NCI-H2107 treated with DMSO at 0.1 percent for 48 hours (cell line): ENCODE data around the gene PCNT.

ENCODE experiments used
- DNase-seq: peaks from one replicate; lab custom pipeline; 2025; ENCODE audit not compliant: unreplicated experiment; lab: John Stamatoyannopoulos, UW

Gene PCNT, protein sequence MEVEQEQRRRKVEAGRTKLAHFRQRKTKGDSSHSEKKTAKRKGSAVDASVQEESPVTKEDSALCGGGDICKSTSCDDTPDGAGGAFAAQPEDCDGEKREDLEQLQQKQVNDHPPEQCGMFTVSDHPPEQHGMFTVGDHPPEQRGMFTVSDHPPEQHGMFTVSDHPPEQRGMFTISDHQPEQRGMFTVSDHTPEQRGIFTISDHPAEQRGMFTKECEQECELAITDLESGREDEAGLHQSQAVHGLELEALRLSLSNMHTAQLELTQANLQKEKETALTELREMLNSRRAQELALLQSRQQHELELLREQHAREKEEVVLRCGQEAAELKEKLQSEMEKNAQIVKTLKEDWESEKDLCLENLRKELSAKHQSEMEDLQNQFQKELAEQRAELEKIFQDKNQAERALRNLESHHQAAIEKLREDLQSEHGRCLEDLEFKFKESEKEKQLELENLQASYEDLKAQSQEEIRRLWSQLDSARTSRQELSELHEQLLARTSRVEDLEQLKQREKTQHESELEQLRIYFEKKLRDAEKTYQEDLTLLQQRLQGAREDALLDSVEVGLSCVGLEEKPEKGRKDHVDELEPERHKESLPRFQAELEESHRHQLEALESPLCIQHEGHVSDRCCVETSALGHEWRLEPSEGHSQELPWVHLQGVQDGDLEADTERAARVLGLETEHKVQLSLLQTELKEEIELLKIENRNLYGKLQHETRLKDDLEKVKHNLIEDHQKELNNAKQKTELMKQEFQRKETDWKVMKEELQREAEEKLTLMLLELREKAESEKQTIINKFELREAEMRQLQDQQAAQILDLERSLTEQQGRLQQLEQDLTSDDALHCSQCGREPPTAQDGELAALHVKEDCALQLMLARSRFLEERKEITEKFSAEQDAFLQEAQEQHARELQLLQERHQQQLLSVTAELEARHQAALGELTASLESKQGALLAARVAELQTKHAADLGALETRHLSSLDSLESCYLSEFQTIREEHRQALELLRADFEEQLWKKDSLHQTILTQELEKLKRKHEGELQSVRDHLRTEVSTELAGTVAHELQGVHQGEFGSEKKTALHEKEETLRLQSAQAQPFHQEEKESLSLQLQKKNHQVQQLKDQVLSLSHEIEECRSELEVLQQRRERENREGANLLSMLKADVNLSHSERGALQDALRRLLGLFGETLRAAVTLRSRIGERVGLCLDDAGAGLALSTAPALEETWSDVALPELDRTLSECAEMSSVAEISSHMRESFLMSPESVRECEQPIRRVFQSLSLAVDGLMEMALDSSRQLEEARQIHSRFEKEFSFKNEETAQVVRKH (N-terminal part only)

DNA sequence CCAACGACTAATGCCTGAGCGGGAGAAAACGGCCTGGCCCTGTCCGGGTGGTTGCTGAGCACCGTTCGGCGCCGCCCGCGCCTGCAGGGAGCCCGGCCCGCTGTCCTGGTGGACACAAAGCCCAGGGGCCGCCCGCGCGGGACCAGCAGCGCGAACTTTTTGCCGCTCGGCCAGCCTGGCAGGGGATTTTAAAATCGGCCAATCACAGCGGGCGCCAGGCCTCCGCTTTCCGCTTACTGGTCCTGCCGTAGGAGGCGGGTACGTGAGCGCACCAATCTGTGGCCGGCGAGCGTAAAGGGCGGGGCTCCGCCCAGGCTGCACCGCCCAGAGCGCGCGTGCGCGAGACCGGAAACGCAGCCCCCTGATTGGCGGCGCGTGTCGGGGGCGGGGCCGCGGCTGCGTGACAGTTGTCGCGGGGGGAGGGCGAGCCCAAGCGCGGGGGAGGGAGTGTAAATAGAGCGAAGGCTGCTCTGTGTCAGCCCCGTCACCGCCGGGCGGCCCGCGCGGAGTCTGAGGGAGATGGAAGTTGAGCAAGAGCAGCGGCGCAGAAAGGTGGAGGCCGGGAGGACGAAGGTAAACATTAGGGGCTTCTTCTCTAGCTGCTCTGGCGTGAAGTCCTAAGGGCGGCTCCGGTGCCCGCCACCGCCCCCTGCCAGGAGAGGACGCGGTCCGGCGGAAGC is at the start of gene PCNT, which contains the start of gene C21orf58:
TSS of gene PCNT (plus strand) at position 447 of the 680 bp plus-strand sequence. CDS start at position 520, 73 bp downstream.
TSS of gene C21orf58 (minus strand) at position 161 of the 680 bp plus-strand sequence. CDS start 1,132 bp downstream, outside the sequence.
- DNase-seq, result peak; percentile 94

DNA sequence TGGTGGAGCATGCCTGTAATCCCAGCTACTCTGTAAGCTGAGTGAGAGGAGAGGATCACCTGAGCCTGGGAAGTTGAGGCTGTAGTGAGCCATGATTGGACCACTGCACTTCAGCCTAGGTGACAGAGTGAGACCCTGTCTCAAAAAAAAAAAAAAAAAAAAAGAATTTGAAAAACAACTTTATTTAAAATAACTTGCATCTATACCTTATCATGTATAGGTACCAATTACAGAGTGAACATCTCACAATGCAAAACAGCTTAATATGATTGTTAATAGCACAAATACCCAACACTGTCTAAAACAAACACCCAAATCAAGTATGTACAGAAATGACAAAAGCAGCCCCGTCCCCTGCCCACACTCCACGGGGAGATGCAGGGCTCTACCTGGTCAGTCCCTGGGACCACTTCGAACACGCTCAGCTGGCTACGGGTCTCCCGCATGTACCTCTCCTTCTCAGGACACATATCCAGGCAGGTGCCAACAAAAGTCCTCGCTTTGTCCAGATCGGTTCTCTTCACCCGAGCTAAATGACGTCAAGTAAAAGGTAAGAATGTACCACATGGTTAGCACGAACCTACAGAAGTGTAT is 49.1 kb upstream of the PCNT start:
- no peak for DNase-seq

DNA sequence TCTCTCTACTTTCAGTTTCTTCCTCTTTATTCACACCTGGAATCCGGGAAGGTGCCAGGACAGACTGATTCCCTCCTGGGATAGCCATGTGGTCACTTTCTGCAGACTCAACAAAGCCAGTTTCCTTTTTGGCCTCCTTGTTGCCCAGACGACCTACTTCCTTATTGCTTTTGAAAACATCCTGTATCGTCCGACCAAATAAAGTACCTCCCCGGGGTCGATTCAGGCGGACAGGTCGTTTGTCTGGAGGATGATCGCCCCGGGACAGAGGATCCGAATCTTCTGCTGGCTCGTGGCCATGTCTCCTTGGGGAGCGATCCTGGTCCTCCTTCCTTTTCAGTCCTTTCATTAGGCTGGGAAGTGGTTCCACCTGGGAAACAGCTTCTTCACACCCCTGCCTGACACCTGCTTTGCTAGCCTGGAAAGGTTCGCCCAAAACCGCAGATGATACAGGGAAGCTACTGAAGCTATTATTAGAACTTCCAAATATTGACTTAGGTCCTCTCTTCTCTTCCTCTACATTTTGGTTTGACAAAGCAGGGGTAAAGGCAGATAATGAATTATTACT is 39.8 kb upstream of the PCNT start:
- DNase-seq, result no peak

DNA sequence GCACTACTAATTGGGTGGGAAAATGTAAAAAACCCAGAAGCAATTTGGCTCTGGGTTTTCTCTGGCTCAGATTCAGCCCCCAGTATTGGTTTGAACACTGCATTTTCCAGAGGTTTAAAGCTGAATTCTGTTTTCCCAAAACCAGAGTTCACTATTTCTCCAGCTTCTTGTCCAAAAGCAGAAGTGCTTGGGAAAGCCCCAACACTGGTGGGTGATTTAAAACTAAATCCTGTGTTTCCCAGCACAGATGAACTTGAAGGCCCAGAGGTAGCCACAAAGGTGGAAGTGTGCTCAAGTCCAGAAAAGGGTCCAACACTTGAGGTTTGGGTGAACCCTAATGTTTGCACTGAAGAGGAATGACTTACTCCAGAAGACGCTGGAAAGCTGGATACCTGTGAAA is 39.2 kb upstream of the PCNT start:
- no peak for DNase-seq

DNA sequence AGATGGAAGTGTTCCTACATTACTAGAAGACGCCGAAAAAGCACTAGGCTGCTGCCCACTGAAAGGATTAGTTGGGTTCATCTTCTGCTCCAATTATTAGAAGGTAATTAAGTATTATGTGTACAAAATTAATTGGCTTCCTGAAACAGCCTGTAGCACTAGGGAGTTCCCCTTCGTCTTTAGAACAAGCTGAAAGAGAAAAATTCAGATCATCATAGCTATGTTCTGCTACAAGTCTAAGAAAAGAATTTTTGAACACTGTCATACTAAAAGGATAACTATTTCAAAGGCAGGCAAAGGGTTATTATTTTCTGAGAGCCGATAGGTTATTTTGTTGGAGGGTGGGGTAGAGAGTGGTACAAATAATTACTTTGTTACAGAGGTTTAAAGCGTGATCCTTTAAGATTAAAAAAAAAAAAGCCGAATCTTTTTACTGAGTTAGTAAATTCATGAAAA is 38.7 kb upstream of the PCNT start, which contains the start of gene MCM3AP:
TSS of gene MCM3AP (minus strand) at position 406 of the 456 bp plus-strand sequence. CDS start at position 81, 325 bp downstream.
- no peak for DNase-seq

DNA sequence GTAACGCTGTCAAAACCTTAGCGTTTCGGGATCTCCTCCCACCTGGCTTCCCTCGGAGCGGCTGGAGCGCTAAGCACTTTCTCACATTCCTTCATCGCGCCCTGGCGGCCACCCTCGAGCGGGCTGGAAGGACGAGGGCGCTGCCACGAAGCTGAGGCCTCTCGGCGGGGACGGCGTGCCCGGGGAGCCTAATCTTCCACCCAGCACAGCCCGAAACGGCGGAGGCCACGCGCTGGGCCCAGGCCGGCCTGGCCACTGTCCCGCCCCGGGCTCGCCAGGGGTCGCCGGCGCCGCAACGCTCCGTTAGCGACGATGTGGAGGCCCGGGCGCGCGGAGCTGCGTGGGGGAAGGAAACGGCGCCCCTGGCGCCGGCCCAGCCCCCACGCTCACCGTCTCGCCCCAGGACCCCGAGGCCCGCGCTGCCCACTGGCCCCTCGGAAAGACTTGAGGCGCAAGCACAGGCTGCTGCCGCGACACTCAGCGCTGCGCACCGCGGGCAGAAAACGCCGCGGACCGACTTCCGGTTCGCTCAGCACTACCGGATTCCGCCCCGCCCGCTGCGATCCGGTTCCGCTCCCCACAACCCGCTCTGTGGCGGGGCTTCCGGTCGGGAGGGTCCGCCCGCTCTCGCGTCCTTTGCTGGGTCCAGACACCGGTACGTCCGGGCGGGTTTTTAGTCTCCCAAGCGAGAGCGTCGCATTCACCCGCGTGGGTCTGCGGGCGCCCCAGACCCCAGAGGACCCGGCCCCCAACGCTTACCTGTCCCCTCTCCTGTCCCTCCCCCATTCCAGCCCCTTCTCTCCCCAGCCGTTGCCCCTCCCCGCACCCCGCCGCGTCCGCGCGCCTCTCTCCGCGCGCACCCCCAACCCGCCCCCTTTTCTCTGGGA is 38.0 kb upstream of the PCNT start, which contains the start of gene YBEY:
TSS of gene YBEY (plus strand) at position 582 of the 887 bp plus-strand sequence. CDS start 572 bp downstream, outside the sequence.
- DNase-seq, result peak; percentile 62

DNA sequence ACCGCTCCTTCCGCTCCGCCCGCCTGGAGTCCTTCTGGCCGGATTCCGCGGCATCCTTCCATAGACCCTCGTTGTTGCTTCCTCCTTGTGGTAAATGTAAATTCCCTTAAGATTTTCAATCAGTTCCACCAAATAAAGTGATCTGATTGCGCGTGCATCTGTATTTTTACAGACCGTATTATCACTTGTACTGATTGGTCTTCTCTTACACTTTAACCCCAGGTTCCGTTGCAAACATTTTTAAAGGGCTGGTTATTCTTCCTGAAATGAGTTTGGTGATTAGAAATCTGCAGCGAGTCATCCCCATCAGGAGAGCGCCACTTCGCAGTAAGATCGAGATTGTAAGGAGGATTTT is 37.3 kb upstream of the PCNT start:
- no peak for DNase-seq

DNA sequence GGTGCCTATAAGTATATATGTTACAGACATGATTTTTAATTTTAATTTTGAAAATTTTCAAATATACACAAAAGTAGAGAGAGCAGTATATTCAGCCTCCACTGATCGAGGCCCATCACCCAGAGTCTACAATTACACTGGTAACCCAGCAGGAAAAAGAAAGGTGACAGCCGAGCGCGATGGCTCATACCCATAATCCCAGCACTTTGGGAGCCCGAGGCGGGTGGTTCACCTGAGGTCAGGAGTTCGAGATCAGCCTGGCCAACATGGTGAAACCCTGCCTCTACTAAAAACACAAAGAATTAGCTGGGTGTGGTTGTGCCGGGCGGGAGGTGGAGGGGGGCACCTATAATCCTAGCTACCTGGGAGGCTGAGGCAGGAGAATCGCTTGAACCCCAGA is 36.4 kb upstream of the PCNT start:
- DNase-seq, result no peak

DNA sequence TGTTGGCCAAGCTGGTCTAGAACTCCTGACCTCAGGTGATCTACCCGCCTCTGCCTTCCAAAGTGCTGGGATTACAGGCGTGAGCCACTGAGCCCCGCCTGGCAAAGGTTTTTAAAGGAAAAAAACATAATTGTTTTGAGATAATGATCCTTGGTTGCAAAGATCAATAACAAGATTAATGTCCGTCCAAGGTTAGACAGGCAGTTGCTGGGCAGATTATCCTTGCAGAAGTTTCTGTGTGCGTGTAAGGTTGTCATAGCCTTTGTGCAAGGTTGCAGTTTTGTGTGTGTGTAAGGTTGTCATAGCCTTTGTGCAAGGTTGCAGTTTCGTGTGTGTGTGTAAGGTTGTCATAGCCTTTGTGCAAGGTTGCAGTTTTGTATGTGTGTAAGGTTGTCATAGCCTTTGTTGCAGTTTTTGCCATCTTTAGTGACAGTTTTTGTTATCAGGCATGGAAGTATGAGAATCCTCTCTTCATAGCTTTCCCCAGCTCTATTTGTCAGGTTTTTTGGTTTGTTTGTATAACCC is 34.2 kb upstream of the PCNT start:
- no peak for DNase-seq

DNA sequence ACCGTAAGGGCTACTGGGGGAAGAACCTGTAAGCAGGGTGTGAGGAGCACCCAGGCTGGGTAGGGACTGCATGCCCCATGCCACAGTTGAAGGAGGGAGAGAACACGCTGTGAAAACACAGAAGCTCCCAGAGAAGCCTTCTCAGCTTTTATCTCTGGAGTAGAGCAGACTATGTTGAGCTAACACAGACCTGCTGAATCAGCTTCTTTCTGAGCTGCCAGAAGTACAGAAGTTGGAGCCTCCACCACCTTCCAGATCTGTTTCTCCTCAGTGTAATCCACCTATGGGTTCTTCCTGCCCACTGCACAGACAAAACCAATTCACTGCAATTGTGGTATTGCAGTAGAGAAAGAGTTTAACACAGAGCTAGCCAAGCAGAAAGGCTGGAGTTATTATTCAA is 32.4 kb upstream of the PCNT start:
- DNase-seq, result no peak

DNA sequence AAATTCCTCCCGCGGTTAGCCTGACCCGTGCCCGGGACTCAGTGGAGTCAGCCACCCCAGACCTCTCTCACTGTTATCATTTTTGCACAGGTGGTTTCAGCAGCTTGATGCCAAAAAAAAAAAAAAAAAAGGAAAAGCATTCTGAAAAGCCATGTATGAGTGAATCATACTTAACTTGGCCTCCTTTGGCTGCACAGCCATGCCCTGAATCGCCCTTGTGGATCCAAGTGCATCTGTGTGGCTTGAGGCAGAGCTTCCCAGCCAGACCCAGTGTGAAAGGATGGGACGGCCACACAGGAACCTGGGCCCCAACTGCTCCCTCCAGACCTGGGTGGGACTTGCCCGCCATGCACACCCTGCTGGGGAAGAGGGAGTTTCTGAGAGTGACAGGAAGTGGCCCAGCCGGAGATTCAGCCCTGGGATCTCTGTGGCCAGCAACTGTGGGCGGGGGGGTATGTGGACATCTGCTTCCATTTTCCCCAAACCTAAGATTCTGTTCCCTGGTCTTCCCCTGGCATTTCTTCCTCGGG is 29.2 kb upstream of the PCNT start:
- no peak for DNase-seq

DNA sequence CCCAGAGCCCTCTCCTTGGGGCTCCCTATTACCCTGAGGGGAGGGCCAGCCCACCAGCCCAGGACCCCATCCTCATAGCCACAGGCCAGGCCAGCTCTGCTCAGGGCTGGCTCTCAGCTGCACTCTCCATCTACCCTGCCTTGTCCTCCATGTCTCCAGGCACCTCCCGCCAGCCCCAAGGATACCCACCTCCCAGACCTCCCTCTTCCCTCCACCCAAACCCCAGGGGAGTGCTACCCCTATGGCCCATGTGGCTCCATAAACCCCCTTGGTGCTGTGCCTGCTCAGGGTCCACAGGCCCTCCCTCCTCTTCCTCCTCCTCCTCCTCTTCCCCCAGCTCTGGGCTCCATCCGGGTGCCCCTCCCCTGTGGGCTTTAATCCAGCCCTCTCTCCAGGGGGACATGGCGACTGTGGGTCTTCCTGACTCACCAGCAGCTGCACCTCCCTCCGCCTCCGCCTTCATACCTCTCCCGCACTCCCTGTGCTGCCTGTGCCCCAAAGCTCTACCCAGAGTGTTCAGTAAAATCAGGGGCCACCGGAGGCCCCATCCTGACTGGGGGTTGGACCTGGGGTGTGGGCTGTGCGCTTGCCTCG is 28.7 kb upstream of the PCNT start:
- no peak for DNase-seq

DNA sequence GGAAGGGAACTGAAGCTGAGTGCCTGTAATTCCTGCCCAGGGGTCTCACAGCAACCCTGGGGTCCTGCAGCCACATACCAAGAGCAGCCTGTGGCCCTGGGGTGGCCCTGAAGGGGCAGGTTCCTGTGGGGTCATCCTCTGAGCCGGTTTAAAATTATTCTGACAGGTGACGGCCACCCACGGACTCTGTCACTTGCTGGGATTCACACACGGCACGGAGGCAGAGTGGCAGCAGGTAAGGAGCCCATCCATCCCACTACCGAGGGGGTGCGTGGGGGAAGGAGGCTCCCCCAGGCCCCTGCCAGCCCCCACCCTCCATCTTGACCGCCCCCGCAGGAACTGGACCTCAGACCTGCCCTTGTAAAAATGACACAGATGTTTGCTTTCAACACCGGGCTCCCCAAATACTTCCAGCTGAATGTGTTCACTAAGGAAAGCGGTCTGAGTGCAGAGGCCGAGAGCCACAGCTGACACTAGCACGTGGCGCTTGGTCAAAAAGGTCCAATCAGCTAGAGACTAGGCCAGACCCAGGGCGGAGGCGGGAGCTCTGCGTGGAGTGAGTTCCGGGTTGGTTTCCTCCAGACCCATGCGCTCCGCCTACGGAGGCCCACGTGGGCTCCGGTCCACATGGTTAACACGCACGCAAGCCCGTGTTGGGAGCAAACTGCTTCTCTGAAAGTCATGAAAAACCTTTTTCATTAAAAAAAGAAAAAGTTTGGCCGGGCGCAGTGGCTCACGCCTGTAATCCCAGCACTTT is 27.8 kb upstream of the PCNT start:
- no peak for DNase-seq

DNA sequence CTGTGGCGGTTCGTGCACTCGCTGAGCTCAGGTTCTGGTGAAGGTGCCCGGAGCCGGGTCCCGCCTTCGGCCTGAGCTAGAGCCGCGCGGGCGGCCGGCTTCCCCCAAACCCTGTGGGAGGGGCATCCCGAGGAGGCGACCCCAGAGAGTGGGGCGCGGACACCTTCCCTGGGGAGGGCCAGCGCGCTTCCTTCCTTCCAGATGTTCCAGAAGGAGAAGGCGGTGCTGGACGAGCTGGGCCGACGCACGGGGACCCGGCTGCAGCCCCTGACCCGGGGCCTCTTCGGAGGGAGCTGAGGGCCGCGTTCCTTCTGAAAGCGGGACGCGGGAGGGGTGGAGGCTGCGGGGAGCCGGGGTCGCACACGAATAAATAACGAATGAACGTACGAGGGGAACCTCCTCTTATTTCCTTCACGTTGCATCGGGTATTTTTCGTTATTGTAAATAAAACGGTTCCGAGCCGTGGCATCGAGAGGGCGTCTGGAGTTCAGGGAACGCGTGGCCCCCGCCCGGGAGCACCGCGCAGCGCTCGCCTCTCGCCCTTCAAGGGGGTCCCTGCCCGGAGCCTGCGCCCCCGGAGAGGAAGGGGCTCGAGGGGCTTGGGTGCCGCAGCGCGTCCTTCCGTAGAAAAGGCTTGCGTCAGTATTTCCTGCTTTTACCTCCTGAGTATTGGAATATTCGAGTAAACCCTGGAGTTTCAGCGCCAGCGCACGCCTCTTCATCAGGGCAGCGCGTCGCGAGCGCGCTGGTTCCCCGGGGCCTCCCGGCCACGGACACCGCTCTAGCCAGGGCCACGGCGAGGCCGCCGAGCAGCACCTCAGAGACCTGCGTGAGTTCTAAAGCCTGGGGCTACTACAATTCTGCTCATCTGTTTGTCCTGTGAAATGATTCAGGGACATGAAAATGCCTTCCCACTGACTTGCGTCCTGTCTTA is 26.4 kb upstream of the PCNT start:
- DNase-seq, result no peak

DNA sequence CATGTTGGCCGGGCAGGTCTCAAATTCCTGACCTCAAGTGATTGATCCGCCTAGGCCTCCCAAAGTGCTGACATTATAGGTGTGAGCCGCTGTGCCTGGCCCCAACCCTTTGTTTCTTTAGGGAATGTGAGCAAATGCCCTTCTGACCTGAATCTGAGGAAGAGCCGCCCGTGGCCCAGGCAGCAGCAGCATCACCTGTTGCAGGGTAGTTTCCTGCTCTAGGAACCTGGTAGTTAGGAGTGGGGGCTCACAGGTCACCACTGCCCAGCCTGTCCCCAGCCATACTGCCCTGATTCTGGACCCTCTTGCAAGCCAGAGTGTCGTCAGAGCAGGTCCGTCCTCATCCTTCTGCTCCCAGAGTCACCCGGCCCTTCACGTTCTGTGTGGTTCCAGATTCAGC is 24.8 kb upstream of the PCNT start:
- DNase-seq, result no peak

DNA sequence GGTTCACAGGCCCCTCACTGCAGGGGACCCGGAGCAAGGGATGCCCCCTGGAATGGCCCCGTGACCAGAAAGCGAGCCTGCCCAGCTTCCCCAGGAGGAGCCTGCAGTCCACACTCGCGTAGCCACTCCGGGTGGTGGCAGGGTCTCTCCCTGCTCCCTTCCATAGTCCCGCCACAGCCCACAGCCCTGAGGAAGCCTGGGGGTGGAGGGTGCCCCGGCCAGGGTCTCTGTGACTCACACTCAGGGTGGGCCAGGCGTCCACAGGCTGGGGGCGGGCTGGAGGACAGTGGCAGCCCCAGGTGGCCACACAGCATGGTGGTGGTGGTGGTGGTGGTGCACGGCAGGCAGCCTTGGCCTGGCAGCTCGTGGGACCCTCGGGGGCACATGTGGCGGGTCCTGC is 22.2 kb upstream of the PCNT start:
- no peak for DNase-seq
